Kidney (tissue), 14 donors: Measurements from ENCODE around the gene RBCK1. TPM values are rescaled to one million over a fixed set of nuclear protein-coding genes. Genes with fewer than 3 reads are reported as not detected.

Experiments used
- DNase-seq, 5 donors: peaks; one replicate each; pipeline ENCODE4 v3.0.0-alpha.2; 2013 to 2020
- FAIRE-seq: peaks from 2 replicates; lab custom pipeline; 2012; peaks lifted over from hg19 to GRCh38; lab: Jason Lieb, UNC
- H3K27ac ChIP-seq, 2 donors: one replicate each; pipeline ENCODE4 v1.7.0; 2013; ENCODE audit warnings: low read depth in 2 of 2, low read length in 2 of 2, inconsistent platforms in 1 of 2
- H3K27me3 ChIP-seq: one replicate; pipeline ENCODE4 v1.7.1; 2013; ENCODE audit warnings: low read length, inconsistent platforms; ENCODE audit not compliant: control insufficient read depth, insufficient read depth
- H3K36me3 ChIP-seq, 3 donors: one replicate each; pipeline versions ENCODE4 v1.7.0 to v1.7.1; 2013; ENCODE audit warnings: low read length in 3 of 3, control low read depth in 1 of 3, inconsistent platforms in 1 of 3; ENCODE audit not compliant: insufficient read depth in 3 of 3, control insufficient read depth in 2 of 3
- H3K4me1 ChIP-seq, 3 donors: one replicate each; pipeline versions ENCODE4 v1.7.0 to v1.7.1; 2013; ENCODE audit warnings: low read length in 3 of 3, inconsistent platforms in 1 of 3, low read depth in 1 of 3; ENCODE audit not compliant: control insufficient read depth in 2 of 3, insufficient read depth in 2 of 3
- H3K4me3 ChIP-seq, 3 donors: one replicate each; pipeline versions ENCODE4 v1.7.0 to v1.8.1; 2013; ENCODE audit warnings: low read length in 3 of 3, control low read depth in 1 of 3, inconsistent platforms in 1 of 3
- H3K9ac ChIP-seq, 3 donors: one replicate each; pipeline versions ENCODE4 v1.7.0 to v1.7.1; 2013; ENCODE audit warnings: low read length in 3 of 3, control low read depth in 1 of 3, inconsistent platforms in 1 of 3
- H3K9me3 ChIP-seq, 3 donors: one replicate each; pipeline versions ENCODE4 v1.7.0 to v1.7.1; 2013; ENCODE audit warnings: low read length in 3 of 3, control low read depth in 1 of 3, inconsistent platforms in 1 of 3; ENCODE audit not compliant: control insufficient read depth in 2 of 3, insufficient read depth in 1 of 3
- CTCF ChIP-seq: IDR thresholded peaks from 3 replicates; pipeline ENCODE4 v1.5.1; 2012; ENCODE audit warnings: mild to moderate bottlenecking, moderate library complexity, borderline replicate concordance; ENCODE audit not compliant: insufficient read depth; ENCODE audit errors: extremely low read depth
- intact Hi-C: fragments of 100-400 bp; cut with DNase I; formaldehyde crosslinking; loops from one replicate; pipeline ENCODE4 v1.11.1; 2022
- polyA plus RNA-seq: library from polyadenylated mRNA; stranded (reverse); fragments of 350-450 nt; fragmentation: Illumina TruSeq; extraction: RNeasy Lipid Tissue Mini Kit (QIAGEN cat#74804); gene quantifications from one replicate; pipeline ENCODE4 v1.2.3, GENCODE V29; 2014; ENCODE audit warnings: low read depth, low replicate concordance; ENCODE audit not compliant: insufficient read depth
- total RNA-seq: library from RNA; stranded (reverse); fragmentation: NEBNext Ultra II Directional; extraction: Animal tissue kit (Norgen Biotek cat#: 25700); gene quantifications from one replicate; pipeline ENCODE4 v1.2.1, GENCODE V29; 2021
- donor health status: control.
- donor health status: control.
- donor health status: control.
- donor health status: control.
- donor health status: control.
- donor health status: DM: yes; HTN: yes; CAD: no.
- donor health status: Normal renal cell carcinoma (clear cell type).

RBCK1 gene
- total and polyA plus RNA-seq, 2 donors from 2014 or later = 73.0 to 93.6 TPM

- no peak for DNase-seq
- no peak for FAIRE-seq
- H3K36me3 ChIP-seq = peaks cover 0 to 3% (median 0%) of the 10 kb centered on the region in 3 donors
Measured at GRCh38 chr20:396252-396618, 11.9 kb upstream of the RBCK1 start.

GRCh38 chr20:396619-397431, 11.3 kb upstream of the RBCK1 start:
- Histone ChIP-seq H3K9me3 (no peaks in the 10 kb centered on the region), H3K4me3 (no peak overlapping the region), H3K27me3 (no peaks in the 10 kb centered on the region), H3K9ac (no peak overlapping the region), H3K36me3 (peaks cover 0 to 3% (median 0%) of the 10 kb centered on the region in 3 donors), H3K27ac (no peak overlapping the region), H3K4me1 (no peaks in the 10 kb centered on the region)
- no peak for TF ChIP-seq CTCF
- no peak for DNase-seq
- no peak for FAIRE-seq
- intact Hi-C loops = no loop called here

More at GRCh38 chr20:396252-396618, 11.9 kb upstream of the RBCK1 start:
- H3K27me3 ChIP-seq = no peaks in the 10 kb centered on the region
- H3K4me1 ChIP-seq = no peaks in the 10 kb centered on the region
- no peak overlapping the region for H3K27ac ChIP-seq
- intact Hi-C loops = no loop called here
- no peaks in the 10 kb centered on the region for H3K9me3 ChIP-seq
- H3K4me3 ChIP-seq = no peak overlapping the region
- no peak overlapping the region for H3K9ac ChIP-seq
- TF ChIP-seq CTCF = no peak

GRCh38 chr20:397432-398237, 10.5 kb upstream of the RBCK1 start:
- no peak for TF ChIP-seq CTCF
- Histone ChIP-seq H3K4me1 (no peaks in the 10 kb centered on the region), H3K9ac (no peak overlapping the region), H3K36me3 (peaks cover 0 to 3% (median 0%) of the 10 kb centered on the region in 3 donors), H3K4me3 (no peak overlapping the region), H3K27ac (no peak overlapping the region), H3K27me3 (no peaks in the 10 kb centered on the region), H3K9me3 (no peaks in the 10 kb centered on the region)
- DNase-seq (no peak), FAIRE-seq (no peak)
- intact Hi-C loops = no loop called here
